ENCODE data around the gene SCTR.
A peak's percentile ranks its signal among the peaks of the same experiment; 100 is the strongest.

The SCTR gene

GRCh38 chr2:119462574-119462973 lies 61.7 kb downstream of the SCTR start:
- Histone ChIP-seq H3K18ac (ENCODE audit: low read length) (peak overlapping the region; percentile 18), H2BK5ac (ENCODE audit: low read length) (no peak overlapping the region), H3K27ac (replicated peaks; ENCODE audit: low read length) (no peak overlapping the region), H4K8ac (ENCODE audit: low read depth, low read length) (no peak overlapping the region), H3K14ac (ENCODE audit: low read length) (no peak overlapping the region), H3K36me3 (replicated peaks in 1 of 2; ENCODE audit: control insufficient read depth in 2 of 2, insufficient read depth in 2 of 2, low read length in 2 of 2) (no peaks in the 10 kb centered on the region), H2BK120ac (ENCODE audit: low read depth, low read length) (no peak overlapping the region), H2AK5ac (ENCODE audit: low read depth, low read length) (no peak overlapping the region), H3K9ac (ENCODE audit: low read depth, low read length, poor library complexity) (no peak overlapping the region), H2BK15ac (ENCODE audit: low read length) (no peak overlapping the region), H3K4ac (ENCODE audit: low read length) (no peak overlapping the region), H2BK12ac (ENCODE audit: low read length) (no peak overlapping the region), H3K4me2 (ENCODE audit: insufficient read depth, low read length, poor library complexity, severe bottlenecking) (no peak overlapping the region), H3K9me3 (replicated peaks in 1 of 2; ENCODE audit: control insufficient read depth in 2 of 2, insufficient read depth in 1 of 2, low read depth in 1 of 2, low read length in 2 of 2) (no peaks in the 10 kb centered on the region), H4K91ac (ENCODE audit: low read depth, low read length, poor library complexity) (no peak overlapping the region), H3K79me1 (ENCODE audit: low read depth, low read length) (no peaks in the 10 kb centered on the region), H2AFZ (ENCODE audit: low read length) (no peak overlapping the region), H3K4me1 (ENCODE audit: control insufficient read depth in 2 of 2, insufficient read depth in 1 of 2, low read depth in 1 of 2, low read length in 2 of 2) (no peaks in the 10 kb centered on the region), H3K23ac (ENCODE audit: low read depth, low read length, poor library complexity) (no peak overlapping the region), H3K27me3 (ENCODE audit: control insufficient read depth in 3 of 3, insufficient read depth in 3 of 3, low read depth in 1 of 3, low read length in 3 of 3) (no peaks in the 10 kb centered on the region), H3K4me3 (ENCODE audit: low read length in 2 of 2) (no peak overlapping the region)
- DNase-seq (ENCODE audit: low spot score): no peak
- no CpG with 5 or more reads among the region's 7 CpGs for WGBS, 2 donors (ENCODE audit: extremely low coverage in 2 of 2, insufficient read length in 2 of 2, insufficient replicate concordance in 1 of 2)

- DNase-seq (ENCODE audit: low spot score): no peak
- no CpG with 5 or more reads among the region's 5 CpGs for WGBS, 2 donors (ENCODE audit: extremely low coverage in 2 of 2, insufficient read length in 2 of 2, insufficient replicate concordance in 1 of 2)
Measured at GRCh38 chr2:119461811-119462210, 62.5 kb downstream of the SCTR start.

GRCh38 chr2:119460076-119460475 lies 64.2 kb downstream of the SCTR start:
- Histone ChIP-seq H2AFZ (ENCODE audit: low read length) (no peak overlapping the region), H3K4ac (ENCODE audit: low read length) (no peak overlapping the region), H2AK5ac (ENCODE audit: low read depth, low read length) (no peak overlapping the region), H3K27ac (replicated peaks; ENCODE audit: low read length) (no peak overlapping the region), H4K8ac (ENCODE audit: low read depth, low read length) (no peak overlapping the region), H3K36me3 (replicated peaks in 1 of 2; ENCODE audit: control insufficient read depth in 2 of 2, insufficient read depth in 2 of 2, low read length in 2 of 2) (no peaks in the 10 kb centered on the region), H2BK120ac (ENCODE audit: low read depth, low read length) (no peak overlapping the region), H3K14ac (ENCODE audit: low read length) (no peak overlapping the region), H3K9ac (ENCODE audit: low read depth, low read length, poor library complexity) (no peak overlapping the region), H4K91ac (ENCODE audit: low read depth, low read length, poor library complexity) (no peak overlapping the region), H3K23ac (ENCODE audit: low read depth, low read length, poor library complexity) (no peak overlapping the region), H3K27me3 (ENCODE audit: control insufficient read depth in 3 of 3, insufficient read depth in 3 of 3, low read depth in 1 of 3, low read length in 3 of 3) (peaks cover 0 to 1% (median 0%) of the 10 kb centered on the region in 3 experiments), H3K18ac (ENCODE audit: low read length) (peak overlapping the region; percentile 11), H3K4me1 (ENCODE audit: control insufficient read depth in 2 of 2, insufficient read depth in 1 of 2, low read depth in 1 of 2, low read length in 2 of 2) (peaks cover 0 to 3% of the 10 kb centered on the region in 2 donors), H3K4me3 (ENCODE audit: low read length in 2 of 2) (no peak overlapping the region), H3K79me1 (ENCODE audit: low read depth, low read length) (no peaks in the 10 kb centered on the region), H3K9me3 (replicated peaks in 1 of 2; ENCODE audit: control insufficient read depth in 2 of 2, insufficient read depth in 1 of 2, low read depth in 1 of 2, low read length in 2 of 2) (no peaks in the 10 kb centered on the region), H2BK12ac (ENCODE audit: low read length) (no peak overlapping the region), H2BK5ac (ENCODE audit: low read length) (no peak overlapping the region), H2BK15ac (ENCODE audit: low read length) (no peak overlapping the region), H3K4me2 (ENCODE audit: insufficient read depth, low read length, poor library complexity, severe bottlenecking) (no peak overlapping the region)
- no peak for DNase-seq (ENCODE audit: low spot score)
- no CpG with 5 or more reads among the region's 2 CpGs for WGBS, 2 donors (ENCODE audit: extremely low coverage in 2 of 2, insufficient read length in 2 of 2, insufficient replicate concordance in 1 of 2)

More at GRCh38 chr2:119461811-119462210, 62.5 kb downstream of the SCTR start:
- Histone ChIP-seq H3K27me3 (ENCODE audit: control insufficient read depth in 3 of 3, insufficient read depth in 3 of 3, low read depth in 1 of 3, low read length in 3 of 3) (peaks cover 0 to 1% (median 0%) of the 10 kb centered on the region in 3 experiments), H3K9ac (ENCODE audit: low read depth, low read length, poor library complexity) (no peak overlapping the region), H3K27ac (replicated peaks; ENCODE audit: low read length) (no peak overlapping the region), H2BK5ac (ENCODE audit: low read length) (no peak overlapping the region), H2AK5ac (ENCODE audit: low read depth, low read length) (no peak overlapping the region), H3K4me1 (ENCODE audit: control insufficient read depth in 2 of 2, insufficient read depth in 1 of 2, low read depth in 1 of 2, low read length in 2 of 2) (no peaks in the 10 kb centered on the region), H2AFZ (ENCODE audit: low read length) (no peak overlapping the region), H3K9me3 (replicated peaks in 1 of 2; ENCODE audit: control insufficient read depth in 2 of 2, insufficient read depth in 1 of 2, low read depth in 1 of 2, low read length in 2 of 2) (no peaks in the 10 kb centered on the region), H3K36me3 (replicated peaks in 1 of 2; ENCODE audit: control insufficient read depth in 2 of 2, insufficient read depth in 2 of 2, low read length in 2 of 2) (no peaks in the 10 kb centered on the region), H3K4me3 (ENCODE audit: low read length in 2 of 2) (no peak overlapping the region), H3K14ac (ENCODE audit: low read length) (no peak overlapping the region), H3K4ac (ENCODE audit: low read length) (no peak overlapping the region), H4K8ac (ENCODE audit: low read depth, low read length) (no peak overlapping the region), H3K79me1 (ENCODE audit: low read depth, low read length) (no peaks in the 10 kb centered on the region), H4K91ac (ENCODE audit: low read depth, low read length, poor library complexity) (no peak overlapping the region), H2BK12ac (ENCODE audit: low read length) (no peak overlapping the region), H2BK15ac (ENCODE audit: low read length) (no peak overlapping the region), H3K23ac (ENCODE audit: low read depth, low read length, poor library complexity) (no peak overlapping the region), H3K18ac (ENCODE audit: low read length) (peak overlapping the region; percentile 70), H3K4me2 (ENCODE audit: insufficient read depth, low read length, poor library complexity, severe bottlenecking) (no peak overlapping the region), H2BK120ac (ENCODE audit: low read depth, low read length) (no peak overlapping the region)

GRCh38 chr2:119455066-119455718 lies 69.1 kb downstream of the SCTR start:
- no peak for DNase-seq (ENCODE audit: low spot score)
- Histone ChIP-seq H3K79me1 (ENCODE audit: low read depth, low read length) (no peaks in the 10 kb centered on the region), H3K4ac (ENCODE audit: low read length) (no peak overlapping the region), H3K4me2 (ENCODE audit: insufficient read depth, low read length, poor library complexity, severe bottlenecking) (no peak overlapping the region), H4K8ac (ENCODE audit: low read depth, low read length) (no peak overlapping the region), H3K14ac (ENCODE audit: low read length) (no peak overlapping the region), H3K18ac (ENCODE audit: low read length) (no peak overlapping the region), H3K4me3 (ENCODE audit: low read length in 2 of 2) (no peak overlapping the region), H2AFZ (ENCODE audit: low read length) (peak overlapping the region; percentile 48), H3K27me3 (ENCODE audit: control insufficient read depth in 3 of 3, insufficient read depth in 3 of 3, low read depth in 1 of 3, low read length in 3 of 3) (peaks cover 0 to 12% (median 1%) of the 10 kb centered on the region in 3 experiments), H3K27ac (replicated peaks; ENCODE audit: low read length) (no peak overlapping the region), H3K9me3 (replicated peaks in 1 of 2; ENCODE audit: control insufficient read depth in 2 of 2, insufficient read depth in 1 of 2, low read depth in 1 of 2, low read length in 2 of 2) (no peaks in the 10 kb centered on the region), H3K23ac (ENCODE audit: low read depth, low read length, poor library complexity) (no peak overlapping the region), H2AK5ac (ENCODE audit: low read depth, low read length) (no peak overlapping the region), H3K9ac (ENCODE audit: low read depth, low read length, poor library complexity) (no peak overlapping the region), H2BK15ac (ENCODE audit: low read length) (no peak overlapping the region), H3K4me1 (ENCODE audit: control insufficient read depth in 2 of 2, insufficient read depth in 1 of 2, low read depth in 1 of 2, low read length in 2 of 2) (peaks cover under 1 to 3% of the 10 kb centered on the region in 2 donors), H2BK5ac (ENCODE audit: low read length) (no peak overlapping the region), H2BK12ac (ENCODE audit: low read length) (no peak overlapping the region), H4K91ac (ENCODE audit: low read depth, low read length, poor library complexity) (no peak overlapping the region), H3K36me3 (replicated peaks in 1 of 2; ENCODE audit: control insufficient read depth in 2 of 2, insufficient read depth in 2 of 2, low read length in 2 of 2) (no peaks in the 10 kb centered on the region), H2BK120ac (ENCODE audit: low read depth, low read length) (no peak overlapping the region)
- WGBS, 2 donors (ENCODE audit: extremely low coverage in 2 of 2, insufficient read length in 2 of 2, insufficient replicate concordance in 1 of 2): no CpG with 5 or more reads among the region's 13 CpGs

Data from neuronal stem cell (in vitro differentiated cells).